Measurements from ENCODE around the gene FAM13A.

- TF ChIP-seq PKNOX1 (IDR thresholded peaks at IDR 0.05) (no peak), ELF4 (IDR thresholded peaks at IDR 0.05) (no peak), NFRKB (IDR thresholded peaks at IDR 0.05) (no peak)
Observed at GRCh38 chr4:88752754-88753153, 304.2 kb downstream of the FAM13A start.

Measured in HEK293T (cell line).